ACHN (cell line): ENCODE results near the gene CLCF1.

Experiments used
- DNase-seq: peaks from one replicate; pipeline ENCODE4 v3.0.0-alpha.2; 2015
- in situ Hi-C: cut with HindIII; loops from 2 replicates; pipeline ENCODE4 v1.10.0; 2017; ENCODE audit warnings: low sequenced_read_pairs, low pct_ligation_motif_present, low pct_unique_long_range_greater_than_20kb

Gene CLCF1

GRCh38 chr11:67372993-67373647 is at the start of gene CLCF1:
CLCF1 (minus strand) TSS chr11:67373598; CDS start chr11:67373539, 59 bp downstream.
- in situ Hi-C loops, result no loop called here
- no peak for DNase-seq

GRCh38 chr11:67422891-67423290 is 49.5 kb upstream of the CLCF1 start:
- in situ Hi-C loops, result no loop called here
- no peak for DNase-seq

GRCh38 chr11:67421430-67422031 is 48.1 kb upstream of the CLCF1 start:
- DNase-seq, result no peak
- in situ Hi-C loops, result no loop called here

GRCh38 chr11:67420646-67421429 is 47.4 kb upstream of the CLCF1 start:
- in situ Hi-C loops, result no loop called here
- DNase-seq, result peak; percentile 85

GRCh38 chr11:67420147-67420645 is 46.8 kb upstream of the CLCF1 start:
- DNase-seq, result no peak
- in situ Hi-C loops, result no loop called here

- in situ Hi-C loops, result no loop called here
These were observed 46.1 kb upstream of the CLCF1 start for GRCh38 chr11:67419325-67420049.

GRCh38 chr11:67418476-67419281 is 45.3 kb upstream of the CLCF1 start:
- DNase-seq, result no peak
- in situ Hi-C loops, result no loop called here

More at GRCh38 chr11:67419325-67420049, 46.1 kb upstream of the CLCF1 start:
- DNase-seq, result no peak

- in situ Hi-C loops, result no loop called here
- DNase-seq, result no peak
These were observed 44.0 kb upstream of the CLCF1 start for GRCh38 chr11:67417425-67417824.

- no peak for DNase-seq
- in situ Hi-C loops, result no loop called here
These were observed 43.3 kb upstream of the CLCF1 start for GRCh38 chr11:67416416-67417335.

- no peak for DNase-seq
- in situ Hi-C loops, result no loop called here
These were observed 42.3 kb upstream of the CLCF1 start, which contains the start of gene CARNS1 for GRCh38 chr11:67415501-67416304. CARNS1 (plus strand) TSS chr11:67415678; CDS start chr11:67416200, 522 bp downstream.

GRCh38 chr11:67413266-67413849 is 40.0 kb upstream of the CLCF1 start:
- no peak for DNase-seq
- in situ Hi-C loops, result no loop called here

GRCh38 chr11:67412495-67413179 is 39.2 kb upstream of the CLCF1 start:
- DNase-seq, result no peak
- in situ Hi-C loops, result no loop called here

- in situ Hi-C loops, result no loop called here
- no peak for DNase-seq
These were observed 38.4 kb upstream of the CLCF1 start for GRCh38 chr11:67411785-67412152.

- DNase-seq, result no peak
- in situ Hi-C loops, result no loop called here
These were observed 37.8 kb upstream of the CLCF1 start for GRCh38 chr11:67410984-67411784.

- DNase-seq, result no peak
- in situ Hi-C loops, result no loop called here
These were observed 37.0 kb upstream of the CLCF1 start for GRCh38 chr11:67410369-67410831.
